Naive B cell (primary cell): ENCODE measurements around the gene JAG1. TPM values are rescaled to one million over a fixed set of nuclear protein-coding genes. Genes with fewer than 3 reads are reported as not detected.

Experiments
- ATAC-seq, 2 donors: fragments of 150-1000 bp; cut with Tn5 transposase; 2 replicates each; pipeline ENCODE4 v1.10.0; 2021; ENCODE audit warnings: low read depth in 2 of 2, mild to moderate bottlenecking in 2 of 2, moderate library complexity in 2 of 2
- DNase-seq: peaks from one replicate; pipeline ENCODE4 v3.0.0; 2022
- H3K27ac Mint-ChIP-seq, 6 donors: one replicate each; pipeline ENCODE4 v1.8.0; 2020 to 2022; ENCODE audit warnings: mild to moderate bottlenecking in 6 of 6, mixed read lengths in 6 of 6, moderate library complexity in 5 of 6, inconsistent platforms in 2 of 6
- H3K27me3 Mint-ChIP-seq, 3 donors: one replicate each; pipeline ENCODE4 v1.8.0; 2021 to 2022; ENCODE audit warnings: mixed read lengths in 3 of 3, mild to moderate bottlenecking in 1 of 3
- H3K36me3 Mint-ChIP-seq, 2 donors: one replicate each; pipeline ENCODE4 v1.8.0; 2020 to 2022; ENCODE audit warnings: mixed read lengths in 2 of 2, inconsistent platforms in 1 of 2, mild to moderate bottlenecking in 1 of 2
- H3K4me1 Mint-ChIP-seq, 3 donors: one replicate each; pipeline ENCODE4 v1.8.0; 2020 to 2022; ENCODE audit warnings: mixed read lengths in 3 of 3, inconsistent platforms in 1 of 3, mild to moderate bottlenecking in 1 of 3, moderate library complexity in 1 of 3
- H3K4me3 Mint-ChIP-seq, 8 donors: one replicate each; pipeline ENCODE4 v1.8.0; 2020 to 2022; ENCODE audit warnings: mild to moderate bottlenecking in 8 of 8, mixed read lengths in 8 of 8, moderate library complexity in 8 of 8, inconsistent platforms in 2 of 8
- H3K9me3 Mint-ChIP-seq, 7 donors: one replicate each; pipeline ENCODE4 v1.8.0; 2020 to 2022; ENCODE audit warnings: mixed read lengths in 7 of 7, mild to moderate bottlenecking in 5 of 7, inconsistent platforms in 2 of 7, moderate library complexity in 1 of 7
- polyA plus RNA-seq, 6 donors: library from polyadenylated mRNA; unstranded; fragments of 300-500 nt; fragmentation: Illumina TruSeq; gene quantifications; one replicate each; pipeline ENCODE4 v1.2.3, GENCODE V29; 2021; ENCODE audit warnings: low read depth in 6 of 6

The JAG1 gene
- polyA plus RNA-seq: under 1 TPM in 3 of 6 donors, not detected in 3; 0.05 to 0.06 (median 0.06) TPM

GRCh38 chr20:10673842-10674683 lies at the start of gene JAG1:
TSS of gene JAG1 (minus strand) at chr20:10673999. CDS start at chr20:10673530, 469 bp downstream.
- peak; percentile 71 to 72 for ATAC-seq
- Mint-ChIP-seq H3K27ac (peak within 1 kb of the TSS in 5 of 6 donors; percentile 73 to 89 (median 81)), H3K4me3 (peak within 1 kb of the TSS; percentile 88 to 94 (median 92)), H3K36me3 (no peaks in the 10 kb centered on the region), H3K4me1 (peaks cover 13 to 35% (median 35%) of the 10 kb centered on the region in 3 donors), H3K9me3 (peaks cover 0 to 3% (median 0%) of the 10 kb centered on the region in 7 donors), H3K27me3 (peaks cover 56 to 81% (median 63%) of the 10 kb centered on the region in 3 donors)
- peak; percentile 68 for DNase-seq

GRCh38 chr20:10721976-10722375 lies 48.2 kb upstream of the JAG1 start:
- Mint-ChIP-seq H3K27me3 (peaks cover 15 to 19% (median 17%) of the 10 kb centered on the region in 3 donors), H3K4me1 (no peaks in the 10 kb centered on the region), H3K9me3 (peaks cover 0 to 6% (median 0%) of the 10 kb centered on the region in 7 donors), H3K36me3 (no peaks in the 10 kb centered on the region), H3K27ac (no peak overlapping the region), H3K4me3 (no peak overlapping the region)
- DNase-seq (no peak), ATAC-seq (no peak)

DNA sequence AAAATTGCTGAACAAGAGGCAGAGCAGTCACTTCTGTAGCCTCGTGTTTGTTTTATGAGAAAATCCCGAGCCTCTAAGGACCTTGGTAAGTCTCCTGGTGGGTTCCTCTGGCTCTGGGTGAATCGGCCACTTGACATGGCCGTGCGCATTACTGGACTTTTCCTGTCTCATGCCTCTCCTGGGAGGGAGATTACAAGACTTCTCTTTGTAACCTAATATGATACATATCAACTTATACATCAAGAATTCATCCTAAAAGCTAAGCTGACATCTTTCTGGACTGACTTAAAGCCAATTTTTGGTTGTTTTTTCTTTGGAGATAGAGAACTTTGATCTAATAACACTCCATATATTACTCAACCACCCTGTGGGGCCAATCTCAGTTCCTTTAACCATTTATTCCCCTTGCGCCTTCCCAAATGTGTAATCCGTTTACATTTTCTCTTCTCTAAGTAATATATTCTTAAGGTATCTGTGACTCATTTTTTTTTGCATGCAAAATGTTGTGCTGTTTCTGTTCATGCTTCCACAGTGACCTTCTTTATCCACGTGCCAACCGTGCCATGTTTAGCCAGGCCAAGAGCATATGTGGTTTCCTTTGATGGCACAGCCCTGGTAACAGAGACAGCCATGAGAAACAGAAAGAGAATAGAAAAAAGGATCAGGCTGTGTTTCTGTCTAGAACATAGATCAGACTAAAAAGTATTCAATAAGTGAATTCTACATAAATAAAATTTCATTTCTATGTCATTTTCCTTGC lies 47.5 kb upstream of the JAG1 start:
- H3K9me3 Mint-ChIP-seq: peaks cover 0 to 6% (median 0%) of the 10 kb centered on the region in 7 donors
- no peaks in the 10 kb centered on the region for H3K4me1 Mint-ChIP-seq
- no peak overlapping the region for H3K4me3 Mint-ChIP-seq
- no peaks in the 10 kb centered on the region for H3K36me3 Mint-ChIP-seq
- ATAC-seq (no peak), DNase-seq (no peak)
- no peak overlapping the region for H3K27ac Mint-ChIP-seq
- H3K27me3 Mint-ChIP-seq: peaks cover 16 to 20% (median 19%) of the 10 kb centered on the region in 3 donors

- H3K27me3 Mint-ChIP-seq: peaks cover 11 to 20% (median 19%) of the 10 kb centered on the region in 3 donors
Observed at GRCh38 chr20:10720565-10720964, 46.8 kb upstream of the JAG1 start.

DNA sequence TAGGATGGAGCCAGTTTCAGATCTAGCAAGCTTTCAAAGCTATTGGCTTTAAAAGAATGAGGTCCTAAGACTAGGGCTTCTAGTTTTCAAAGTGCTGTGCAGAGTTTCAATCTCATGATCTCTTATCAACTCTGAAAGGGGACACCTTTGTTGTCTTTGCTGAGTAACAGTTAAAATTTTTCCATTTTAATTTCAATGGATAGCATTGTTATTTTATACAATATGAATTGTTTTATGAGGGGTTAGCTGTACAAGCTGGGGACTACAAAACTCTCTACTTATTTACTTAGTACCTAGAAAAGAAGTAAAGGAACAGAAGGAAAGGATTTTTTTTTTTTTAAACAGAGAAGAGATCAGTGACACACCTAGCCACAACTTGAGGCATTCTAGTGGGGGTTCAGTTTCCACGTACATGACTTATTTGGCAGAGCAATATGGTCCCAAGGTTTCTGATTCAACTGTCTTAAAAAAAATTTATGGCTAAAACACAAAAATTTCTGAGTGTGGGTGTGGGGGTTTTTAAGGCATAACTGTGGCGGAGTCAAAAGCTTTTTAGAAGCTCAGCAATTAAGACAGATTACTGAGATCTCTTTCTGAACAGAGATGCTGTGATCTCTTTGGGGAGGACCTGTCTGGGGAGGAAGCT lies 46.1 kb upstream of the JAG1 start:
- Mint-ChIP-seq H3K4me3 (no peak overlapping the region), H3K36me3 (no peaks in the 10 kb centered on the region), H3K4me1 (no peaks in the 10 kb centered on the region), H3K27me3 (peaks cover 11 to 20% (median 19%) of the 10 kb centered on the region in 3 donors), H3K27ac (no peak overlapping the region), H3K9me3 (peaks cover 0 to 6% (median 0%) of the 10 kb centered on the region in 7 donors)
- ATAC-seq: no peak
- DNase-seq: no peak

More at GRCh38 chr20:10720565-10720964, 46.8 kb upstream of the JAG1 start:
- Mint-ChIP-seq H3K27ac (no peak overlapping the region), H3K4me3 (no peak overlapping the region), H3K4me1 (no peaks in the 10 kb centered on the region), H3K36me3 (no peaks in the 10 kb centered on the region), H3K9me3 (peaks cover 0 to 6% (median 0%) of the 10 kb centered on the region in 7 donors)
- no peak for DNase-seq
- ATAC-seq: no peak

- Mint-ChIP-seq H3K9me3 (peaks cover 0 to 6% (median 0%) of the 10 kb centered on the region in 7 donors), H3K27me3 (peaks cover 17 to 28% (median 19%) of the 10 kb centered on the region in 3 donors), H3K36me3 (no peaks in the 10 kb centered on the region), H3K4me1 (no peaks in the 10 kb centered on the region), H3K4me3 (no peak overlapping the region), H3K27ac (no peak overlapping the region)
- DNase-seq (no peak), ATAC-seq (no peak)
Observed at GRCh38 chr20:10718661-10719060, 44.9 kb upstream of the JAG1 start.

DNA sequence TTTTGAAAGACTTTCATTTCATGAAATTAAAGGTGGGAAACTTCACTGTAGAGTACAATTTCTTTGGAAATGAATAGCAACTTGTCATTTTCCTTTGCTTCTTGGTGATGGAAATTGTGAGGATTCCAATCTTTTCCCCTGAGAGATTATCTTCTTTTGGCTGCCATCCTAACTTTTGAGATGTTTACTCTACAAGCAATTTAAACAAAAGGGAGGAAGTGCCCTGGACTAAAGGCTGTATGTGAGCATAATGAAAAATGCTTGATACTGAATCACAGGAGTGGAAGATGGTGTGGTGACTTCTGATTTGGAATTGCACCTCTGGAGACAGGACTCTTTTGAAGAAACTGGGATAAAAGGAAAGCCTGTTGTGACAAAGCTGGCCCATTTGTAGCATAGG lies 43.1 kb upstream of the JAG1 start:
- H3K9me3 Mint-ChIP-seq: peaks cover 0 to 6% (median 0%) of the 10 kb centered on the region in 7 donors
- H3K36me3 Mint-ChIP-seq: no peaks in the 10 kb centered on the region
- DNase-seq: no peak
- no peak overlapping the region for H3K27ac Mint-ChIP-seq
- H3K4me3 Mint-ChIP-seq: no peak overlapping the region
- peaks cover 11 to 17% (median 15%) of the 10 kb centered on the region in 3 donors for H3K27me3 Mint-ChIP-seq
- no peak for ATAC-seq
- no peaks in the 10 kb centered on the region for H3K4me1 Mint-ChIP-seq

GRCh38 chr20:10715035-10715434 lies 41.2 kb upstream of the JAG1 start:
- no peak for ATAC-seq

GRCh38 chr20:10714236-10714975 lies 40.6 kb upstream of the JAG1 start:
- Mint-ChIP-seq H3K27me3 (peaks cover 8 to 25% (median 11%) of the 10 kb centered on the region in 3 donors), H3K4me1 (no peaks in the 10 kb centered on the region), H3K9me3 (no peaks in the 10 kb centered on the region), H3K4me3 (no peak overlapping the region), H3K36me3 (no peaks in the 10 kb centered on the region), H3K27ac (no peak overlapping the region)
- ATAC-seq: no peak
- DNase-seq: no peak

More at GRCh38 chr20:10715035-10715434, 41.2 kb upstream of the JAG1 start:
- Mint-ChIP-seq H3K36me3 (no peaks in the 10 kb centered on the region), H3K9me3 (peaks cover 0 to under 1% (median 0%) of the 10 kb centered on the region in 7 donors), H3K4me3 (no peak overlapping the region), H3K27ac (no peak overlapping the region), H3K4me1 (no peaks in the 10 kb centered on the region), H3K27me3 (peaks cover 10 to 25% (median 11%) of the 10 kb centered on the region in 3 donors)
- DNase-seq: no peak

DNA sequence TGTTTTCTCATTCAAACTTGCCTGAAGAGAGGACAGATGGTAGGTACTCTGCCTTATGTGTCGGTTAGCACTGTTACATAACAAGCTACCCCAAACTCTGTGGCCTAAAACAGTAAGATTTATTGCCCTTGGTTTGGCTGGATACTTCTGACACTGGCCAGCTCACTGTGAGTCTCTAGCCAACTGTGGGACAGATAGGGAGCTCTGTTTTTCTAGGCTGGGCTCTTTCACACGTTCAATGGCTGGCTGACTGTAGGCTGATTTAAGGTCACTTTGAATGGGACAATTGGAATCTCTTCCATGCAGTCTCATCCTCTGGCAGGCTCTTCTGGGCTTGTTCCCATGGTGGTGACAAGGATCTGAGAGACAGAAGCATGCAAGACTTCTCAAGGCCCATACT lies 39.4 kb upstream of the JAG1 start:
- peaks cover 11 to 25% (median 13%) of the 10 kb centered on the region in 3 donors for H3K27me3 Mint-ChIP-seq
- H3K9me3 Mint-ChIP-seq: no peaks in the 10 kb centered on the region

DNA sequence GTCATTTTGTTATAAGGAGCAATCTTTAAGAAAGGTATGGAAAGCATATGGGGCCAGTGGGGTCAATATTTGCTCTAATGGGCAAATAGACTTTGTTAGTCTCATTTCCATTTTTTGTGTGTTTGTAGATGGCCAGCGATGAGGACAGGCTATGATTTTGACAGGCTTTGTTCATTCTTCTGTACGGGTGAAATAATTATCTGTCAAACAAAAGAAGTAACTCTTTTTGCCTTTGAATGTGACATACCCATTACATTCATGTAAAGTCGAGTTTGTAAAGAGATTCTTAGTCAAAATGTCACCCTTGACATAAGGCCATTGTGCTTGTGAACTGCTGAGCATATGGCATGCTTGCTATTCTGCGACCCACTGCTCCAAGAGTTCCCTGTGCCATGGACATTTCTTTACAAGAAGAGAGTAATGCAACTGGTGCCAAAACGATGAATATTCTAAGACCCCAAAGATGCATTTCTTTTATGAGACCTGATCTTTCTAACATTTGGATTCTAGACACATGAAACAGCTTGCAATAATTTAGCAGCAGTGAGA lies 38.2 kb upstream of the JAG1 start:
- Mint-ChIP-seq H3K27me3 (peaks cover 8 to 19% (median 10%) of the 10 kb centered on the region in 3 donors), H3K36me3 (no peaks in the 10 kb centered on the region), H3K9me3 (no peaks in the 10 kb centered on the region), H3K27ac (no peak overlapping the region), H3K4me3 (no peak overlapping the region), H3K4me1 (no peaks in the 10 kb centered on the region)
- ATAC-seq: no peak
- no peak for DNase-seq

More for the DNA sequence above, 39.4 kb upstream of the JAG1 start:
- Mint-ChIP-seq H3K36me3 (no peaks in the 10 kb centered on the region), H3K4me1 (no peaks in the 10 kb centered on the region), H3K27ac (no peak overlapping the region), H3K4me3 (no peak overlapping the region)
- no peak for DNase-seq
- ATAC-seq: no peak

- Mint-ChIP-seq H3K27me3 (peaks cover 6 to 21% (median 13%) of the 10 kb centered on the region in 3 donors), H3K4me1 (no peaks in the 10 kb centered on the region), H3K9me3 (peaks cover 0 to 4% (median 0%) of the 10 kb centered on the region in 7 donors), H3K27ac (no peak overlapping the region), H3K4me3 (no peak overlapping the region), H3K36me3 (no peaks in the 10 kb centered on the region)
- ATAC-seq (no peak), DNase-seq (no peak)
Observed at GRCh38 chr20:10710991-10711775, 37.4 kb upstream of the JAG1 start.
